ENCODE results near the gene MARS1.
"Not testable (repeated sequence)": the region's sequence is repeated elsewhere in the genome, so short reads cannot be mapped to it uniquely, and the experiment has no call there.

GRCh38 chr12:57507796-57508195 lies 19.9 kb downstream of the MARS1 start:
- TF ChIP-seq, protein P1, sequence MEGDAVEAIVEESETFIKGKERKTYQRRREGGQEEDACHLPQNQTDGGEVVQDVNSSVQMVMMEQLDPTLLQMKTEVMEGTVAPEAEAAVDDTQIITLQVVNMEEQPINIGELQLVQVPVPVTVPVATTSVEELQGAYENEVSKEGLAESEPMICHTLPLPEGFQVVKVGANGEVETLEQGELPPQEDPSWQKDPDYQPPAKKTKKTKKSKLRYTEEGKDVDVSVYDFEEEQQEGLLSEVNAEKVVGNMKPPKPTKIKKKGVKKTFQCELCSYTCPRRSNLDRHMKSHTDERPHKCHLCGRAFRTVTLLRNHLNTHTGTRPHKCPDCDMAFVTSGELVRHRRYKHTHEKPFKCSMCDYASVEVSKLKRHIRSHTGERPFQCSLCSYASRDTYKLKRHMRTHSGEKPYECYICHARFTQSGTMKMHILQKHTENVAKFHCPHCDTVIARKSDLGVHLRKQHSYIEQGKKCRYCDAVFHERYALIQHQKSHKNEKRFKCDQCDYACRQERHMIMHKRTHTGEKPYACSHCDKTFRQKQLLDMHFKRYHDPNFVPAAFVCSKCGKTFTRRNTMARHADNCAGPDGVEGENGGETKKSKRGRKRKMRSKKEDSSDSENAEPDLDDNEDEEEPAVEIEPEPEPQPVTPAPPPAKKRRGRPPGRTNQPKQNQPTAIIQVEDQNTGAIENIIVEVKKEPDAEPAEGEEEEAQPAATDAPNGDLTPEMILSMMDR (IDR thresholded peaks at IDR 0.05) = not testable (repeated sequence)
- not testable (repeated sequence) for TF ChIP-seq POLR2A (IDR thresholded peaks at IDR 0.05)

All from esophagus squamous epithelium (tissue), 4 donors.